ENCODE data around the gene SUN5.
"Not testable (repeated sequence)": the region's sequence is repeated elsewhere in the genome, so short reads cannot be mapped to it uniquely, and the experiment has no call there.

Gene SUN5

GRCh38 chr20:32965115-32965514 lies 39.1 kb downstream of the SUN5 start:
- DNase-seq (ENCODE audit: low spot score): no peak

DNA sequence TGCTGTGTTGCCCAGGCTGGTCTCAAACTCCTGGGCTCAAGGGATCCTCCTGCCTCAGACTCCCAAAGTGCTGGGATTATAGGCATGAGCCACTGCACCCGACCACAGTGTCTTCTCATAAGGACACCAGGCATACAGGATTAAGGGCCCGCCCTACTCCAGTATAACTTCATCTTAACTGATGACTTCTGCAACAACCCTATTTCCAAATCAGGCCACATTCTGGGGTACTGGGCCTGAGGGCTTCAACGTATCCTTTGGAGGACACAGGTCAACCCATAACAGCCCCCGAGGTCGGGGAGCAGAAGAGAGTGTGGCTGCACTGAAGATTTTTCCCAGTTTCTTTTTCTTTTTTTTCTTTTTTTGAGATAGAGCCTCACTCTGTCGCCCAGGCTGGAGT lies 39.7 kb downstream of the SUN5 start:
- DNase-seq (ENCODE audit: low spot score): no peak

DNA sequence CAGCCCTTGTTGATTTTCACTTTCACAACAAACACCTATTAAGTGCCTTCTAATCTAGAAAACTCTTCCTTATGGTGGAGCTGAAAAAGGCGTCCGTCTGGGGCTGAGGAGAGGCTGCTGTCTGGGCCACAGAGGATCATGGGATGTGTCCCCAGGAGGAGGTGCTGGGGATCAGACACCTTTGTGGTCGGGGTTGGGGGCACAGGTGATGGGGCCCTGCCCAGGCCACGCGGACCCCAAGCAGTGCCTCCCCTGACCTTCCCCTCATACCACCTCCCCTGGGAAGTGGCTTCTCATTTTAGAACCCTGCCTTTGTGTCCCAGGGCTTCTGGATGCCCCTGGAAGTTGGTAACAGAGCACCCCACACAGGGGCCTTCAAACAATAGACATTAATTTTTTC lies 41.1 kb downstream of the SUN5 start:
- no peak for DNase-seq (ENCODE audit: low spot score)

DNA sequence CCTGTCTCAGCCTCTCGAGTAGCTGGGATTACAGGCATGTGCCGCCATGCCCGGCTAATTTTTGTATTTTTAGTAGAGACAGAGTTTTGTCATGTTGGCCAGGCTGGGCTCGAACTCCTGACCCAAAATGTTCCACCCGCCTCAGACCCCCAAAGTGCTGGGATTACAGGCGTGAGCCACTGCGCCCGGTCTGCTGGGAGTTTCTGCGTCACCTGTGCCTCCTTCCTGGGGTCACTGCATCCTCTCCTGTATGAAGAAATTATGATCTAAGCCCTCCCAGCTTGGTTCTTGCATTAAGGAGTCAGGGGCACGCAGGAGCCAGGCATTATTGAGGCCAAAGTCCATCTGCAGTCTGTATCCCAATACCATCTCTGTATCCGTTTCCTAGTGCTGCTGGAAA lies 41.6 kb downstream of the SUN5 start:
- DNase-seq (ENCODE audit: low spot score): not testable (repeated sequence)

DNA sequence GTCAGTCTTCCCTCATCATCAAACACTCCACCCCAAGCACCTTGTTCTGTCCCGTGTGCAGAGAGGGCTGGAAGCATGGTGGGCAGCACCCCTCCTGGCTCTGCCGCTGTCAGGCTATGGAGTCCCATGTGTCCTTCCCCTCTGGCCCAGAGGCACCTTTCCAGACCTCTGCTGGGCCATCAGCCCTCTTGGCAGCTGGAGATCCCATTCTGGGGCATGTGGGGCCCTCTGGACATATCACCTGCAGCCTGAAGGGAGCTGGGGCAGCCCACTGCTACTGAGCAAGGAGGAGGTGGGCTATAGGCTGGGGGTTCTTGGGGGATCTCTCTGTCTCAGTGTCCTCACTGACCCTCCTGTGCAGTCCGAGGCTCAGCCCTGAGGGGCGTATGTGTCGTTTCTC lies 42.2 kb downstream of the SUN5 start:
- DNase-seq (ENCODE audit: low spot score): no peak

DNA sequence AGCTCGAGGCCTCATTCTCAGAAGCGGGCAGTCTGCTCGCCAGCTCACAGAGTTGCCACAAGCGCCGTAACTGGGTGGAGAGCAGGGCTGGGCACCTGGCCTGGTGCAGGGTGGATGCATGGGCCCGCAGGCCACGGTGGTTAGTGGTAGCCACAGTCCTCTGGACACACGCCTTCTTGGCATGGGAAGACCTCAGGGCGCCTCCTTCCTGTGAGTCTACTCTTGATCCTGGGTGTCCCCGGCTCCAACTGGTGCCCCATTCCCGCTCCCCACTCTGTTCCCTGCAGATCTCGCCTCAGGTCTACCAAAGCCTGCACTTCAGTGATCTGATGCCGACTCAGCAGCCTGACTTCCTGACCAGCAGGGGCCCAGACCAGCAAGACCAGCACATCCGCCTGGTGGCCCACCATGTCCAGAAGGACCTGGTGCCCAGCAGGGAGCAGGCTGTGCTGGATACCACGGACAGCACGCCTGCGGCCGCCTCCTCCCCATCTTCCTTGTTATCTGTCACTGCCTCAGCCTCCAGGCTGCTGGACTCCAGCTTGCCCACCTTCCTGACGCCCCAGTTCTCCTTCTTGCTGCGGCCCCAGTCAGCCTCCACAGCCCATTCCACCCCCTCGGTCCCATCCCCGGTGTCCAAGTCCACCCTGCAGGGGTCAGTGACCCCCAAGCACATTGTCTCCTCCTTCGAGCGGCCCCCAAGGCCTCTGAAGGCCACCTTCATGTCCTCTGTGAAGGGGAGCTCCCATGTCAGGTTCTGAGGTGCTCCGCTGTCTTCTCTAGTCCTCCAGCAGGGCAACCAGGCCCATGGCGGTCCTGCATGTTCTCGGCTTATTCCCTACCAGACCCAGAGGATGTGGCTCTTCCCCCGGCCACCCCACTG lies 43.1 kb downstream of the SUN5 start:
- DNase-seq (ENCODE audit: low spot score): no peak

GRCh38 chr20:32960222-32960518 lies 44.1 kb downstream of the SUN5 start:
- DNase-seq (ENCODE audit: low spot score): no peak

DNA sequence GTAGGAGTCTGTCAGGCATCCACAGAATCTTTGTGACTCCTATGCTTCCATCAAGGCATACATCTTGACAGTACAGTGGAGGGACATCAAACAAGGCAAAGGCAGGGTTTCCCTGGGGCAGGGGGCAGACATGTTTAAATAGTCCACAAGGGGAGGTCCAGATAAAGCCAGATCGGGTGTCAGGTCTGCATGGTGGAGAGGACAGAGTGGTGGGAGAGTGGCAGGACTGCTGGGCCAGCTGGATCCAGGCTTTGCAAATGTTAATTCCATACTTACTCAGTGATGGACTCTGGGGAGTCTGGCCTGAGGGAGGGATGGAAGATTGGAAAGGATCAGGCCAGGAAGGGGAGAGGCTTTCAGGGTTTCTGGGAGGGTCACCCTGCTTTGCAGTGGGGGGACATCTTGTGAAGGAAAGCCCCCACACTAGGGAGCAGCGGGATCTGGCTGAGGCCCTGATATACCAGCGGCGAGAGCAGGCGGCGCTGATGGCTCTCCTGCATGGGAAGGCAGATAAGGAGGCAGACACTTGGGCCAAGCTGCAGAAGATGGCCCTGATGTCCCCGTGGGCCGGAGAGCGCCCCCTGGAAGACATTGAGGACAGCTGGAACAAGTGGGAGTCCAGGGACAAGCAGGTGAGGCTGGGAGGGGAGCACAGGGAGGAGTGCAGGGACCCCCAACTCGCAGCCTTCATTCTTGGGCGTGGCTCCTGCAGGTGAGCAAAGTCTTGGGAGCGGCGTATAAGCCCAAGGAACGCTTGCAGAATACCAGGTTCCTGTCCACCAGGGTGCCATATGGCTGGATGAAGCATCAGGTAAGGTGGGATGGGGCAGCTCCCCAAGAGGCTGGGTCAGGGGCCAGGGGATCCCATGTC lies 44.6 kb downstream of the SUN5 start:
- no peak for DNase-seq (ENCODE audit: low spot score)

DNA sequence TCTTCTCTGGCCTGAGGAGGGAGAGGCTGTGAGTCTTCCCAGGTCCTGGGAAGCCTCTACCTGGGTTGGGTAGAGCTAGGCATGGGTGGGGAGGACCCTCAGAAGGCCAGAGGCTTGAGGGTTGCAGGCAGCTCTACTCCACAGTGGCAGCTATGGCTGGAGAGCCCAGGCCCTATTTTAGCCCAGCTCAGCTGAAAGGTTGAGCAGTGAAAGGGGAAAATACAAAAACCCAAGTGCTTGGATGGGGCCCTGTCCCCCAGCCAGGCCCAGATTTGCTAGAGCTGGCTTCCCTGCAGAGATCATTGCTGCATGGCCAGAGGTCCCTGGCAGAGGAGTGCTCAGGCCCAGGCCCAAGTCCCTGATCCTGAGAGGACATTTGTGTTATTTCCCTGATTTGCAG lies 45.7 kb downstream of the SUN5 start:
- DNase-seq (ENCODE audit: low spot score): no peak

GRCh38 chr20:32957459-32957858 lies 46.8 kb downstream of the SUN5 start:
- no peak for DNase-seq (ENCODE audit: low spot score)

DNA sequence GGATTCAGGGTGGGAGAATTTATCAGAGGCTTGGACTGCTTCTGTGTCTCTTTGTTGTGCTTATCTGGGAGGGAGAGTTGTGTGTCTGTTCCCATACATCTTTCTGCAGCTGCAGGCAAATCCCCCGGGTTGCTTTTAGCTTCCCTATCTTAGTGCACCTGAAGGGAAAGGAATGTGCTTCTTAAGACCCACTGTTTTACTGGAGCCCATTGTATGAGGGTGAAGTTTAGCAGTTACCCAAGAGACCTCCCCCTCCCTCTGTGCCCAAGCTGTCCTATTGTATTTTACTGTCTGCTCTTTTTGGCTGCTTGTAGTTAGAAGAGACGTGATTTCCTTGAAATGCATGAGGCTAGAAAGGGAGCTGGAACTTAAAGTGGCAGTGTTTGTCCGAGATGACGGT lies 53.7 kb downstream of the SUN5 start:
- DNase-seq (ENCODE audit: low spot score): not testable (repeated sequence)

GRCh38 chr20:32946629-32947028 lies 57.6 kb downstream of the SUN5 start:
- DNase-seq (ENCODE audit: low spot score): no peak

GRCh38 chr20:32945710-32946221 lies 58.5 kb downstream of the SUN5 start:
- DNase-seq (ENCODE audit: low spot score): peak; percentile 48

DNA sequence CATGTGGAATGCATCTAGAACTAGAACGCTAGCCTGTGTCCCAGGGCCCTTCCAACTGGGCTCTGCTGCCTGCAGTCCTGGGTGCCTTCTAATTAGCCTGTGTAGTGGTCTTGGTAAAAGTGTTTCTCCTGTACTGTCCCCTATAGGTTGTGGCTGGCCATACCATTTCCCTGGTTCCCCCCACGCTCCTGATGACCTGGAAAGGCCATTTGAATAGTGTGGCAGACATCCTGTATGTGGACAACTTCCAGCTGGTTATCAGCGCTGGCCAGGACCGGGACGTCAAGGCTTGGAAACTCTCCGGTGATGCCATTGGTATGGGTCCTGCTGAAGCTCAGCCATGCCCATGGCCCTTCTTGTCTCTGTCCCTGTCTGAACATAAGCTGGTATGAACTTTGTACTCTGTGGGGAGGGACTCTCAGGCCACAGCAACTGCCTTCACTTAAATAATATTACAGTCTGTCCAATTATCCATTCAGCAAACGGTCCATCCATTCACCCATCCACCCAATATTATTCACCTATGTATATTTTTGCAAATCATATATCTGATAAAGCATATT lies 60.7 kb downstream of the SUN5 start:
- DNase-seq (ENCODE audit: low spot score): no peak

GRCh38 chr20:32941155-32941885 lies 62.9 kb downstream of the SUN5 start:
- no peak for DNase-seq (ENCODE audit: low spot score)

DNA sequence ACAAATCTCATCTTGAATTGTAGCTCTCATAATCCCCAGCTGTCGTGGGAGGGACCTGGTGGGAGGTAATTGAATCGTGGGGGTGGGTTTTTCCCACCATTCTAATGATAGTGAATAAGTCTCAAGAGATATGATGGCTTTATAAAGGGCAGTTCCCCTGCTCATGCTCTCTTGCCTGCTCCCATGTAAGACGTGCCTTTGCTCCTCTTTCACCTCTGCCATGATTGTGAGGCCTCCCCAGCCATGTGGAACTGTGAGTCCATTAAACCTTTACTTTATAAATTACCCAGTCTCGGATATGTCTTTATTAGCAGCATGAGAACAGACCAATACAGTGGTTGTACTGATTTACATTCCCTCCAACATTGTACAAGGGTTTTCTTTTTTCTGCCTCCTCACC lies 69.7 kb downstream of the SUN5 start:
- no peak for DNase-seq (ENCODE audit: low spot score)
